HG03354 (cell line): ENCODE measurements around the gene ADRA2B.
"Not testable (repeated sequence)": the region's sequence is repeated elsewhere in the genome, so short reads cannot be mapped to it uniquely, and the experiment has no call there.

Experiments
- ATAC-seq: cut with Tn5 transposase; IDR thresholded peaks from one replicate; pipeline ENCODE4 v1.9.1; 2021; ENCODE audit warnings: mild to moderate bottlenecking; ENCODE audit not compliant: unreplicated experiment, poor library complexity, severe bottlenecking

The ADRA2B gene

GRCh38 chr2:96150791-96151594 is 34.6 kb upstream of the ADRA2B start:
- no peak for ATAC-seq

GRCh38 chr2:96150007-96150640 is 33.8 kb upstream of the ADRA2B start:
- no peak for ATAC-seq

GRCh38 chr2:96148410-96149217 is 32.2 kb upstream of the ADRA2B start:
- peak; percentile 39 for ATAC-seq

- no peak for ATAC-seq
These were observed 31.3 kb upstream of the ADRA2B start for GRCh38 chr2:96147593-96148201.

GRCh38 chr2:96146881-96147592 is 30.7 kb upstream of the ADRA2B start:
- no peak for ATAC-seq

- ATAC-seq, result peak; percentile 39
These were observed 29.9 kb upstream of the ADRA2B start for GRCh38 chr2:96146153-96146880.

GRCh38 chr2:96145848-96146152 is 29.4 kb upstream of the ADRA2B start:
- ATAC-seq, result no peak

GRCh38 chr2:96145036-96145847 is 28.9 kb upstream of the ADRA2B start, which contains the start of gene DUSP2:
TSS of gene DUSP2 (minus strand) at chr2:96145440. CDS start at chr2:96145354, 86 bp downstream.
- ATAC-seq, result peak; percentile 59

GRCh38 chr2:96144481-96145035 is 28.2 kb upstream of the ADRA2B start:
- ATAC-seq, result no peak

- ATAC-seq, result no peak
These were observed 27.6 kb upstream of the ADRA2B start for GRCh38 chr2:96143848-96144480.

GRCh38 chr2:96143231-96143847 is 27.0 kb upstream of the ADRA2B start:
- no peak for ATAC-seq

- no peak for ATAC-seq
These were observed 26.1 kb upstream of the ADRA2B start for GRCh38 chr2:96142217-96143113.

- ATAC-seq, result not testable (repeated sequence)
These were observed 25.2 kb upstream of the ADRA2B start for GRCh38 chr2:96141624-96141967.

GRCh38 chr2:96140941-96141623 is 24.7 kb upstream of the ADRA2B start:
- ATAC-seq, result no peak

- no peak for ATAC-seq
These were observed 22.9 kb upstream of the ADRA2B start for GRCh38 chr2:96139181-96139758.
